Motor neuron (in vitro differentiated cells): ENCODE results near the gene HDGFL2. TPM values are rescaled to one million over a fixed set of nuclear protein-coding genes. Genes with fewer than 3 reads are reported as not detected.

ENCODE experiments used
- ATAC-seq, 8 experiments: fragments of 200-7000 bp; cut with Tn5 transposase; replicated peaks in 6 of 8; 2 replicates each; pipeline ENCODE4 v1.8.0; 2021; ENCODE audit warnings: mild to moderate bottlenecking in 8 of 8, moderate library complexity in 8 of 8
- H3K27ac ChIP-seq, 2 donors: fragments of 250-450 bp; sonication (Bioruptor Pico); 2 replicates each; pipeline ENCODE4 v1.9.0; 2021; ENCODE audit warnings: antibody characterized with exemption in 2 of 2, mild to moderate bottlenecking in 2 of 2, moderate library complexity in 1 of 2
- H3K4me1 ChIP-seq, 2 donors: fragments of 250-450 bp; sonication (Bioruptor Pico); replicated peaks in 1 of 2; 2 replicates each; pipeline ENCODE4 v1.6.1; 2021; ENCODE audit warnings: antibody characterized with exemption in 2 of 2, mild to moderate bottlenecking in 2 of 2, moderate library complexity in 1 of 2
- H3K4me3 ChIP-seq, 5 donors: fragments of 250-450 bp; sonication (Bioruptor Pico); 2 replicates each; pipeline ENCODE4 v1.9.0; 2021; ENCODE audit warnings: antibody characterized with exemption in 5 of 5, mild to moderate bottlenecking in 5 of 5, moderate library complexity in 4 of 5
- WGBS, 10 experiments: fragments of 450-650 bp; shearing (Covaris generic); methylation state at CpG; one replicate each; pipeline ENCODE4 v1.0.0; 2022; 5-methylcytosine and 5-hydroxymethylcytosine counted together
- in situ Hi-C, 9 experiments: fragments of 400-800 bp; cut with MboI; loops; one replicate each; pipeline ENCODE4 v1.15.0; 2021; ENCODE audit warnings: low sequenced_read_pairs in 9 of 9, low pct_unique_long_range_greater_than_20kb in 2 of 9; ENCODE audit not compliant: unreplicated experiment in 9 of 9
- total RNA-seq, 8 experiments: library from RNA; unstranded; fragments of 300-600 nt; gene quantifications; 2 replicates each; pipeline versions ENCODE4 v1.2.3 to v1.2.4, GENCODE V29; 2022

Gene HDGFL2
- total RNA-seq, 8 experiments from 2014 or later = 29.2 to 87.0 (median 59.0) TPM

- in situ Hi-C loops = no loop called here
- Histone ChIP-seq H3K27ac (peak within 1 kb of the TSS; percentile 99 to 100), H3K4me3 (peak within 1 kb of the TSS; percentile 94 to 100 (median 96)), H3K4me1 (peaks cover 19 to 20% of the 10 kb centered on the region in 2 donors)
- ATAC-seq = peak; percentile 42 to 82 (median 76)
- WGBS, 10 experiments = 0 to 55% (median 23%) methylated on average over 1 to 16 of the region's 52 CpGs; no CpG with 5 or more reads in 2 of the 10 experiments
These were observed 14.3 kb upstream of the HDGFL2 start, which contains the start of gene UBXN6 for GRCh38 chr19:4457654-4458395. Gene UBXN6, minus strand, starts transcription at chr19:4457794. Its CDS starts 97 bp downstream, at chr19:4457697.

- 30 to 100% (median 65%) methylated on average over 1 to 7 of the region's 8 CpGs for WGBS, 10 experiments
- Histone ChIP-seq H3K4me1 (no peaks in the 10 kb centered on the region), H3K27ac (no peak overlapping the region), H3K4me3 (no peak overlapping the region)
- peak in 1 of 8 experiments; percentile 12 for ATAC-seq
- in situ Hi-C loops = no loop called here
These were observed 7.1 kb upstream of the HDGFL2 start for GRCh38 chr19:4464815-4465581.

GRCh38 chr19:4467835-4468234 is 4.3 kb upstream of the HDGFL2 start:
- 50 to 95% (median 83%) methylated on average over 1 to 3 of the region's 3 CpGs; no CpG with 5 or more reads in 5 of the 10 experiments for WGBS, 10 experiments
- ATAC-seq = no peak
- Histone ChIP-seq H3K27ac (no peak overlapping the region), H3K4me1 (peaks cover 2 to 3% of the 10 kb centered on the region in 2 donors), H3K4me3 (no peak overlapping the region)
- in situ Hi-C loops = no loop called here

GRCh38 chr19:4471403-4472173 is 509 bp upstream of the HDGFL2 start:
- peak; percentile 86 to 91 (median 89) for ATAC-seq
- 0 to 10% (median 0%) methylated on average over 2 to 17 of the region's 33 CpGs; no CpG with 5 or more reads in 1 of the 10 experiments for WGBS, 10 experiments

GRCh38 chr19:4473011-4473762 is 1.1 kb downstream of the HDGFL2 start:
- Histone ChIP-seq H3K4me3 (peak overlapping the region; percentile 46 to 59 (median 52)), H3K4me1 (peaks cover 9 to 12% of the 10 kb centered on the region in 2 donors), H3K27ac (peak overlapping the region in 1 of 2 donors; percentile 23)
- in situ Hi-C loops = no loop called here
- no peak for ATAC-seq
- 0% methylated on average over 1 of the region's 25 CpGs; no CpG with 5 or more reads in 9 of the 10 experiments for WGBS, 10 experiments

More at GRCh38 chr19:4471403-4472173, 509 bp upstream of the HDGFL2 start:
- Histone ChIP-seq H3K4me1 (peaks cover 9 to 12% of the 10 kb centered on the region in 2 donors), H3K4me3 (peak overlapping the region; percentile 48 to 59 (median 52)), H3K27ac (peak overlapping the region; percentile 77 to 82)
- in situ Hi-C loops = no loop called here

GRCh38 chr19:4473763-4474513 is 1.8 kb downstream of the HDGFL2 start:
- Histone ChIP-seq H3K4me3 (peak overlapping the region; percentile 46 to 59 (median 52)), H3K27ac (peak overlapping the region; percentile 55 to 69), H3K4me1 (peaks cover 9 to 12% of the 10 kb centered on the region in 2 donors)
- WGBS, 10 experiments = 0% methylated on average over 3 of the region's 23 CpGs; no CpG with 5 or more reads in 9 of the 10 experiments
- ATAC-seq = no peak
- in situ Hi-C loops = no loop called here

- WGBS, 10 experiments = 0 to 60% (median 0%) methylated on average over 1 to 3 of the region's 13 CpGs; no CpG with 5 or more reads in 7 of the 10 experiments
- H3K4me3 ChIP-seq = peak overlapping the region; percentile 46 to 59 (median 52)
- in situ Hi-C loops = no loop called here
- H3K27ac ChIP-seq = peak overlapping the region; percentile 60 to 69
- peaks cover 9 to 12% of the 10 kb centered on the region in 2 donors for H3K4me1 ChIP-seq
- peak in 6 of 8 experiments; percentile 6 to 45 (median 43) for ATAC-seq
These were observed 2.5 kb downstream of the HDGFL2 start for GRCh38 chr19:4474514-4475022.

- 40 to 100% (median 90%) methylated on average over 1 to 8 of the region's 16 CpGs; no CpG with 5 or more reads in 1 of the 10 experiments for WGBS, 10 experiments
- Histone ChIP-seq H3K4me3 (no peak overlapping the region), H3K4me1 (peaks cover 6 to 10% of the 10 kb centered on the region in 2 donors), H3K27ac (no peak overlapping the region)
- in situ Hi-C loops = no loop called here
- ATAC-seq = no peak
These were observed 5.1 kb downstream of the HDGFL2 start for GRCh38 chr19:4477034-4477801.

GRCh38 chr19:4482721-4483364 is 10.7 kb downstream of the HDGFL2 start:
- Histone ChIP-seq H3K4me1 (no peaks in the 10 kb centered on the region), H3K27ac (no peak overlapping the region), H3K4me3 (no peak overlapping the region)
- ATAC-seq = peak in 3 of 8 experiments; percentile 15 to 19 (median 16)
- in situ Hi-C loops = no loop called here
- 60 to 100% (median 97%) methylated on average over 1 to 14 of the region's 35 CpGs; no CpG with 5 or more reads in 1 of the 10 experiments for WGBS, 10 experiments

- 88 to 100% (median 93%) methylated on average over 2 to 12 of the region's 19 CpGs; no CpG with 5 or more reads in 2 of the 10 experiments for WGBS, 10 experiments
- Histone ChIP-seq H3K4me1 (no peaks in the 10 kb centered on the region), H3K27ac (no peak overlapping the region), H3K4me3 (no peak overlapping the region)
- ATAC-seq = peak in 4 of 8 experiments; percentile 23 to 32 (median 26)
- in situ Hi-C loops = no loop called here
These were observed 11.3 kb downstream of the HDGFL2 start for GRCh38 chr19:4483385-4483784.
